Ovary (tissue), 3 donors: ENCODE measurements around the gene ACSL3.

ENCODE experiments used
- POLR2A ChIP-seq: fragments of 450-650 bp; IDR thresholded peaks from one replicate; pipeline ENCODE4 v1.6.1; 2017; ENCODE audit warnings: antibody characterized with exemption, mild to moderate bottlenecking, moderate library complexity
- TF ChIP-seq, protein P1 (sequence below), 3 donors: fragments of 450-650 bp in 2 of 3; fragments of 200-600 bp in 1 of 3; IDR thresholded peaks; one replicate each; pipeline versions ENCODE4 v1.5.1 to v1.8.0; 2016 to 2022; ENCODE audit warnings: antibody characterized with exemption in 3 of 3, mild to moderate bottlenecking in 1 of 3
- donor health status: DM: no; HTN: no; CAD: no.

DNA sequence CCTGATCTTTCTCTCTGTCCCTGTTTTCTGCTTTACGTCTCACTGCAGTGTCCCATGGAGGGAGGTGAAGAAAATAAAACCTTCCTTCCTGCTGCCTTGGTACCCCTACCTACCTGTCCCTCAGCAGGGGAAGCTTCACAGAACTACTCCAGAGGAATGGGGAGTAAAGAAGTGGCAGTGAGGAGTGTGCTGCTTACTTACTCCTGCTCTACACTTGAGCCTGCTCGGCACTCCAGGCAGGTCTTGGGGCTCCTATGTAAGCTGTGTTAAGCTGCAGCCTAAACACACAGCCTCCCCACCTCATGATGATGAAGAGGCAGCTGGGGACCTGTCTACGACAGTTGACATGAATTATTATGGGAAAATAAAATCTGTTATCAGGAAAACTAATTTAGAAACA is 72.6 kb downstream of the ACSL3 start:
- TF ChIP-seq POLR2A = no peak
- TF ChIP-seq, protein P1, sequence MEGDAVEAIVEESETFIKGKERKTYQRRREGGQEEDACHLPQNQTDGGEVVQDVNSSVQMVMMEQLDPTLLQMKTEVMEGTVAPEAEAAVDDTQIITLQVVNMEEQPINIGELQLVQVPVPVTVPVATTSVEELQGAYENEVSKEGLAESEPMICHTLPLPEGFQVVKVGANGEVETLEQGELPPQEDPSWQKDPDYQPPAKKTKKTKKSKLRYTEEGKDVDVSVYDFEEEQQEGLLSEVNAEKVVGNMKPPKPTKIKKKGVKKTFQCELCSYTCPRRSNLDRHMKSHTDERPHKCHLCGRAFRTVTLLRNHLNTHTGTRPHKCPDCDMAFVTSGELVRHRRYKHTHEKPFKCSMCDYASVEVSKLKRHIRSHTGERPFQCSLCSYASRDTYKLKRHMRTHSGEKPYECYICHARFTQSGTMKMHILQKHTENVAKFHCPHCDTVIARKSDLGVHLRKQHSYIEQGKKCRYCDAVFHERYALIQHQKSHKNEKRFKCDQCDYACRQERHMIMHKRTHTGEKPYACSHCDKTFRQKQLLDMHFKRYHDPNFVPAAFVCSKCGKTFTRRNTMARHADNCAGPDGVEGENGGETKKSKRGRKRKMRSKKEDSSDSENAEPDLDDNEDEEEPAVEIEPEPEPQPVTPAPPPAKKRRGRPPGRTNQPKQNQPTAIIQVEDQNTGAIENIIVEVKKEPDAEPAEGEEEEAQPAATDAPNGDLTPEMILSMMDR (IDR thresholded peaks at IDR 0.05) = no peak
